ENCODE measurements around the gene SCAMP5.
A peak's percentile ranks its signal among the peaks of the same experiment; 100 is the strongest.

Gene SCAMP5

GRCh38 chr15:75036212-75036616 lies 40.9 kb downstream of the SCAMP5 start:
- peak; percentile 32 for DNase-seq
- Histone ChIP-seq H2AFZ (ENCODE audit: low read depth, low read length) (no peak overlapping the region), H3K23ac (ENCODE audit: low read length in 2 of 2) (no peak overlapping the region), H3K27ac (ENCODE audit: low read length, poor library complexity, severe bottlenecking) (no peak overlapping the region), H4K91ac (ENCODE audit: low read length) (no peak overlapping the region), H3K9me3 (ENCODE audit: control insufficient read depth, low read length) (no peaks in the 10 kb centered on the region), H3K79me1 (replicated peaks; ENCODE audit: low read length, poor library complexity, severe bottlenecking) (peaks cover 26% of the 10 kb centered on the region), H3K4me2 (ENCODE audit: low read length, poor library complexity, severe bottlenecking) (no peak overlapping the region), H3K27me3 (ENCODE audit: control insufficient read depth in 1 of 2, insufficient read depth in 1 of 2, low read length in 2 of 2) (no peaks in the 10 kb centered on the region), H3K14ac (ENCODE audit: low read length in 2 of 2) (no peak overlapping the region), H3K36me3 (ENCODE audit: control insufficient read depth in 1 of 2, insufficient read depth in 2 of 2, low read depth in 1 of 2, low read length in 2 of 2) (peaks cover 0 to 8% of the 10 kb centered on the region in 2 experiments), H2BK12ac (ENCODE audit: low read length in 2 of 2) (no peak overlapping the region), H4K8ac (ENCODE audit: low read length) (no peak overlapping the region), H3K4me1 (ENCODE audit: control insufficient read depth, insufficient read depth, low read depth, low read length) (peaks cover 3% of the 10 kb centered on the region), H2BK120ac (ENCODE audit: low read depth, low read length) (no peak overlapping the region), H2BK15ac (ENCODE audit: low read depth, poor library complexity, severe bottlenecking) (no peak overlapping the region), H3K4ac (ENCODE audit: low read depth in 1 of 2, low read length in 2 of 2) (no peak overlapping the region), H2BK5ac (ENCODE audit: low read depth, low read length, poor library complexity, severe bottlenecking) (no peak overlapping the region), H2AK5ac (ENCODE audit: low read length, severe bottlenecking) (no peak overlapping the region), H3K4me3 (ENCODE audit: insufficient read depth in 1 of 2, low read depth in 1 of 2, low read length in 2 of 2) (no peak overlapping the region), H3K18ac (ENCODE audit: low read depth in 1 of 2, low read length in 2 of 2) (no peak overlapping the region), H3K9ac (ENCODE audit: low read length) (no peak overlapping the region)
- WGBS: 100% methylated on average over 1 of the region's 2 CpGs

GRCh38 chr15:75037685-75038084 lies 42.3 kb downstream of the SCAMP5 start:
- H3K4me3 ChIP-seq (ENCODE audit: insufficient read depth in 1 of 2, low read depth in 1 of 2, low read length in 2 of 2): no peak overlapping the region
- H2BK120ac ChIP-seq (ENCODE audit: low read depth, low read length): no peak overlapping the region
- H2AK5ac ChIP-seq (ENCODE audit: low read length, severe bottlenecking): no peak overlapping the region
- H3K18ac ChIP-seq (ENCODE audit: low read depth in 1 of 2, low read length in 2 of 2): no peak overlapping the region
- H3K36me3 ChIP-seq (ENCODE audit: control insufficient read depth in 1 of 2, insufficient read depth in 2 of 2, low read depth in 1 of 2, low read length in 2 of 2): peaks cover 0 to 8% of the 10 kb centered on the region in 2 experiments
- no peak overlapping the region for H2AFZ ChIP-seq (ENCODE audit: low read depth, low read length)
- no peak overlapping the region for H3K23ac ChIP-seq (ENCODE audit: low read length in 2 of 2)
- no peak overlapping the region for H2BK5ac ChIP-seq (ENCODE audit: low read depth, low read length, poor library complexity, severe bottlenecking)
- peaks cover 4% of the 10 kb centered on the region for H3K4me1 ChIP-seq (ENCODE audit: control insufficient read depth, insufficient read depth, low read depth, low read length)
- H3K9me3 ChIP-seq (ENCODE audit: control insufficient read depth, low read length): no peaks in the 10 kb centered on the region
- H3K27ac ChIP-seq (ENCODE audit: low read length, poor library complexity, severe bottlenecking): no peak overlapping the region
- no peak overlapping the region for H3K4ac ChIP-seq (ENCODE audit: low read depth in 1 of 2, low read length in 2 of 2)
- H3K14ac ChIP-seq (ENCODE audit: low read length in 2 of 2): no peak overlapping the region
- DNase-seq: no peak
- H3K4me2 ChIP-seq (ENCODE audit: low read length, poor library complexity, severe bottlenecking): no peak overlapping the region
- no peak overlapping the region for H4K91ac ChIP-seq (ENCODE audit: low read length)
- H3K79me1 ChIP-seq (replicated peaks; ENCODE audit: low read length, poor library complexity, severe bottlenecking): peaks cover 24% of the 10 kb centered on the region
- no peak overlapping the region for H4K8ac ChIP-seq (ENCODE audit: low read length)
- H2BK15ac ChIP-seq (ENCODE audit: low read depth, poor library complexity, severe bottlenecking): no peak overlapping the region
- H3K27me3 ChIP-seq (ENCODE audit: control insufficient read depth in 1 of 2, insufficient read depth in 1 of 2, low read length in 2 of 2): no peaks in the 10 kb centered on the region
- peak overlapping the region in 1 of 2 experiments; percentile 62 for H2BK12ac ChIP-seq (ENCODE audit: low read length in 2 of 2)
- no peak overlapping the region for H3K9ac ChIP-seq (ENCODE audit: low read length)
- WGBS: 75% methylated on average over 6 of the region's 6 CpGs

GRCh38 chr15:75038231-75038630 lies 42.9 kb downstream of the SCAMP5 start:
- peak overlapping the region; percentile 45 for H2BK120ac ChIP-seq (ENCODE audit: low read depth, low read length)
- H3K27me3 ChIP-seq (ENCODE audit: control insufficient read depth in 1 of 2, insufficient read depth in 1 of 2, low read length in 2 of 2): no peaks in the 10 kb centered on the region
- H4K8ac ChIP-seq (ENCODE audit: low read length): no peak overlapping the region
- H3K4me3 ChIP-seq (ENCODE audit: insufficient read depth in 1 of 2, low read depth in 1 of 2, low read length in 2 of 2): no peak overlapping the region
- H3K18ac ChIP-seq (ENCODE audit: low read depth in 1 of 2, low read length in 2 of 2): no peak overlapping the region
- H3K4ac ChIP-seq (ENCODE audit: low read depth in 1 of 2, low read length in 2 of 2): no peak overlapping the region
- no peak overlapping the region for H2BK15ac ChIP-seq (ENCODE audit: low read depth, poor library complexity, severe bottlenecking)
- H3K27ac ChIP-seq (ENCODE audit: low read length, poor library complexity, severe bottlenecking): no peak overlapping the region
- peaks cover 24% of the 10 kb centered on the region for H3K79me1 ChIP-seq (replicated peaks; ENCODE audit: low read length, poor library complexity, severe bottlenecking)
- peaks cover 0 to 13% of the 10 kb centered on the region in 2 experiments for H3K36me3 ChIP-seq (ENCODE audit: control insufficient read depth in 1 of 2, insufficient read depth in 2 of 2, low read depth in 1 of 2, low read length in 2 of 2)
- peak overlapping the region in 1 of 2 experiments; percentile 62 for H2BK12ac ChIP-seq (ENCODE audit: low read length in 2 of 2)
- no peak overlapping the region for H4K91ac ChIP-seq (ENCODE audit: low read length)
- H3K9me3 ChIP-seq (ENCODE audit: control insufficient read depth, low read length): no peaks in the 10 kb centered on the region
- no peak overlapping the region for H3K14ac ChIP-seq (ENCODE audit: low read length in 2 of 2)
- DNase-seq: no peak
- H2BK5ac ChIP-seq (ENCODE audit: low read depth, low read length, poor library complexity, severe bottlenecking): no peak overlapping the region
- H3K9ac ChIP-seq (ENCODE audit: low read length): no peak overlapping the region
- H3K4me2 ChIP-seq (ENCODE audit: low read length, poor library complexity, severe bottlenecking): no peak overlapping the region
- H2AK5ac ChIP-seq (ENCODE audit: low read length, severe bottlenecking): no peak overlapping the region
- H2AFZ ChIP-seq (ENCODE audit: low read depth, low read length): no peak overlapping the region
- WGBS: 91% methylated on average over 3 of the region's 3 CpGs
- H3K4me1 ChIP-seq (ENCODE audit: control insufficient read depth, insufficient read depth, low read depth, low read length): peaks cover 9% of the 10 kb centered on the region
- H3K23ac ChIP-seq (ENCODE audit: low read length in 2 of 2): no peak overlapping the region

GRCh38 chr15:75042730-75043508 lies 47.6 kb downstream of the SCAMP5 start:
- no peak overlapping the region for H3K23ac ChIP-seq (ENCODE audit: low read length in 2 of 2)
- no peak overlapping the region for H2BK120ac ChIP-seq (ENCODE audit: low read depth, low read length)
- peak overlapping the region; percentile 59 to 86 for H3K18ac ChIP-seq (ENCODE audit: low read depth in 1 of 2, low read length in 2 of 2)
- peaks cover 0 to 21% of the 10 kb centered on the region in 2 experiments for H3K36me3 ChIP-seq (ENCODE audit: control insufficient read depth in 1 of 2, insufficient read depth in 2 of 2, low read depth in 1 of 2, low read length in 2 of 2)
- WGBS: 66% methylated on average over 12 of the region's 12 CpGs
- H3K79me1 ChIP-seq (replicated peaks; ENCODE audit: low read length, poor library complexity, severe bottlenecking): peaks cover 15% of the 10 kb centered on the region
- H3K4me3 ChIP-seq (ENCODE audit: insufficient read depth in 1 of 2, low read depth in 1 of 2, low read length in 2 of 2): peak overlapping the region in 1 of 2 experiments; percentile 57
- DNase-seq: peak; percentile 85
- peak overlapping the region; percentile 27 to 47 for H3K4ac ChIP-seq (ENCODE audit: low read depth in 1 of 2, low read length in 2 of 2)
- no peak overlapping the region for H2BK5ac ChIP-seq (ENCODE audit: low read depth, low read length, poor library complexity, severe bottlenecking)
- peak overlapping the region; percentile 54 for H4K91ac ChIP-seq (ENCODE audit: low read length)
- no peak overlapping the region for H3K4me2 ChIP-seq (ENCODE audit: low read length, poor library complexity, severe bottlenecking)
- H4K8ac ChIP-seq (ENCODE audit: low read length): peak overlapping the region; percentile 45
- peak overlapping the region; percentile 80 for H3K9ac ChIP-seq (ENCODE audit: low read length)
- no peak overlapping the region for H2AFZ ChIP-seq (ENCODE audit: low read depth, low read length)
- H3K27ac ChIP-seq (ENCODE audit: low read length, poor library complexity, severe bottlenecking): peak overlapping the region; percentile 3
- peak overlapping the region in 1 of 2 experiments; percentile 93 for H2BK12ac ChIP-seq (ENCODE audit: low read length in 2 of 2)
- H2BK15ac ChIP-seq (ENCODE audit: low read depth, poor library complexity, severe bottlenecking): no peak overlapping the region
- no peaks in the 10 kb centered on the region for H3K9me3 ChIP-seq (ENCODE audit: control insufficient read depth, low read length)
- H3K14ac ChIP-seq (ENCODE audit: low read length in 2 of 2): peak overlapping the region in 1 of 2 experiments; percentile 78
- no peaks in the 10 kb centered on the region for H3K27me3 ChIP-seq (ENCODE audit: control insufficient read depth in 1 of 2, insufficient read depth in 1 of 2, low read length in 2 of 2)
- H2AK5ac ChIP-seq (ENCODE audit: low read length, severe bottlenecking): peak overlapping the region; percentile 10
- peaks cover 32% of the 10 kb centered on the region for H3K4me1 ChIP-seq (ENCODE audit: control insufficient read depth, insufficient read depth, low read depth, low read length)

Measured in mesenchymal stem cell (in vitro differentiated cells and primary cell).